Activated CD4-positive, alpha-beta T cell treated with anti-CD3 and anti-CD28 coated beads for 24 hours (primary cell): ENCODE data around the gene TMEM270.
A peak's percentile ranks its signal among the peaks of the same experiment; 100 is the strongest.
"Not testable (repeated sequence)": the region's sequence is repeated elsewhere in the genome, so short reads cannot be mapped to it uniquely, and the experiment has no call there.

Experiments used
- DNase-seq, 2 donors: peaks; one replicate each; pipeline ENCODE4 v3.0.0-alpha.2; 2020; ENCODE audit warnings: low read depth in 2 of 2

Gene TMEM270

DNA sequence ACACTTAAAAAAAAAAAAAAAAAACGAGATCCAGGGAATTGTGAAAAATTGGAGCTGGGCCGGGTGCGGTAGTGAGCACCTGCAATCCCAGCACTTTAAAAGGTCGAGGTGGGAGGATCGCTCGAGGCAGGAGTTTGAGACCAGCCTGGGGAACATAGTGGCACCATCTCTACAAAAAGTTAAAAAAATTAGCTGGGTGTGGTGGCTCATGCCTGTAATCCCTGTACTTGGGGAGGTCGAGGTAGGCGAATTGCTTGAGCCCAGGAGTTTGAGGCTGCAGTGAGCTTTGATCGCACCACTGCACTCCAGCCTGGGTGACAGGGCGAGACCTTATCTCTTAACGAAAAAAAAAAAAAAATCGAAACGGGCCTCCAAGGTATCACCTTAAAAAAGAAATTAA is 28.2 kb upstream of the TMEM270 start:
- no peak for DNase-seq

DNA sequence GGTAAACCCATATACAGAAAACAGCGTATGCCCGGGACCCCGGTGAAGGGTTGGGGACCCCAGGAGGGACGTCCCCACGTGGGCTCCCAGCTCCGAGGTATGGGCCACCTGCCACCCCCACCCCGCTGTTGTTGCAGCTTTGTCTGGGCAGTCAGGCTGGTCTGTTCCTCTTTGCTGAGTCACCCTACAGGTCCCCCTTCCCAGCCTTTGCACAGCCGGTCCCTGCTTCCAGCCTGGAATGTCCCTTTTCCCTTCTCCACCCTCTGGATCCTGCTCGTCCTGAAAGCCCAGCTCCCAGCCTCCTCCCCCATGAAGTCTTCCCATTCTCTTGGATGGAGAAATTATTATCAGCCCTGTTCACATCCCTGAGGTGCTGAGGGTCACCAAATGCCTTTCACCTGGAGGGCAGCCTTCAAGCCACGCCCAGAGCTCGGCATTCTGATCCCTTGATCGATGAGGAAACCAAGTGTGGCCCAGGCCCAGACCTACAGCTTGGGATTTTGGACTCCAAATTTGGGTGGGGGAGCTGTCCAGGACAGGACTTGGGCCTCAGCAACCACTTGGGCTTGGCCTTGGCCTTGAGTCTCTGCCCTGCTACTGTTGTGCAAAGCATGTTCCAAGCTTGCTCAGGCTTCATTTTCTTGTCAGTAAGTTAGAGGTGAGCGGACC is 27.6 kb upstream of the TMEM270 start:
- DNase-seq = no peak

DNA sequence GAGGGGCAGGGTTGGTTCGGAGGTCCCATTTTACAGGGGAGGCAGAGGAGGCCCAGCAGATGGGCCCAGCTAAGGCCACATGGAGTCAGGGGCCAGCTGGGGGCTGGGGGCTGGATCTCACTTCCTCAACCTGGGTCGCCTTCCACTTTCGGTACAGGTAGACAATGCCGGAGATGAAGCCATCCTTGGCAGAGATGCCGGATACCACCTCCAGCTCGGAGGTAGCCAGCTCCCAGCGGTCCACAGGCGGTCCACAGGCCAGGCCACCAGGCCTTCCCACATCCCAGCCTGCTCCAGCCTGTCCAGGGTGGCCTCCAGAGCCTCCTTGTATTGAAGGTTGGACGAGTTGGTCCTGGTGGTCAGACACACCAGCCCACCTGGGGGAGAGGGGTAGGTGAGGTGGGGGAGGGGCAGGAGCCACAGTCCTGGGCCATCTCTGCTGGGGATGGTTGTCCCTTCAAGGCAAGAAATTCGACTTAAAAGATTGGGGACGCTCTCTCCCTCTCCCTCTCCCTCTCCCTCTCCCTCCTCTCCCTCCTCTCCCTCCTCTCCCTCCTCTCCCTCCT is 26.2 kb upstream of the TMEM270 start:
- DNase-seq = no peak

- DNase-seq = not testable (repeated sequence)
Measured at GRCh38 chr7:73837167-73837566, 23.8 kb upstream of the TMEM270 start.

GRCh38 chr7:73838642-73839041 is 22.3 kb upstream of the TMEM270 start:
- no peak for DNase-seq

GRCh38 chr7:73839290-73839689 is 21.7 kb upstream of the TMEM270 start:
- no peak for DNase-seq

- DNase-seq = no peak
Measured at GRCh38 chr7:73839743-73840714, 20.9 kb upstream of the TMEM270 start.

DNA sequence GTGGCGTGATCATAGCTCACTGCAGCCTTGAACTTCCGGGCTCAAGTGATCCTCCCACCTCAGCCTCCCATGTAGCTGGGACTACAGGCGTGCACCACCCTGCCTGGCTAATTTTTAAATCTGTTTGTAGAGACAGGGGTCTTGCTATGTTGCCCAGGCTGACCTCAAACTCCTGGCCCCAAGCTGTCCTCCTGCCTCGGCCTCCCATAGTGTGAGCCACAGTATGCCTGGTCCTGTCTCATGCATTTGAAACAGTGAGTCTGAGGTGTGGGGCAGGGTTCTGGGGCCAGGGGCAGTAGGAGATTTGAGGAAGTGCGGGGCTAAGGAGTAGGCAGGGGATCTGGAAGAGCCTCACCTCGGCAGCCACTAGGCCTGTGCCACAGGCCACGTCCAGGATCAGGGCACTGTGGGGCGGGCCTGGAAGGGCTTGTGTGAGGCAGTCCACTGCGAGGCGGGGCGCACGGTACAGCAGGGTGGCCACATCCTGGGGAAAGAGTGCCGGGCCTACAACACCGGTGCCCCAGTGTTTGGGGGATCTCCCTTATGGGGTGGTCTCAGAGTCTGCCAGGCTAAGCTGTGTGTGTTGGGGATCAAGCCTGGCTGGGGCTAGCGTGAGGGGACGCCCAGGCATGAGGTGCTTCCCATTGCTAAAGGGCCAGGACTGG is 20.1 kb upstream of the TMEM270 start:
- DNase-seq = no peak

DNA sequence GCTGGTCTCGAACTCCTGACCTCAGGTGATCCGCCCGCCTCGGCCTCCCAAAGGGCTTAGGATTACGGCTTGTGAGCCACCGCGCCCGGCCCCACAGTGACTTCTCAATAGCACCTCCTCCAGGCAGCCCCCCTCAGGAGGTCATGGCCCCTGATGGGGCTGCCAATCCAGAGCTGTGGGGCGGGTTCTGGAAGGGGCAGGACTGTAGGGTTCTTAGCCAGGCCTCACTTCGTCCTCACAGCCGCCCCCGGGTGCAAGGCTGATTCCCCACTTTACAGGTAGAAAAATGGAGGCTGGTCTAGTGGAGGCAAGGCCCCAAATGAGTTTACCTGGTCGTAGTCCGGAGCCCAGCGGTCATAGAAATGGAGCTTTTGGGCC is 19.3 kb upstream of the TMEM270 start:
- DNase-seq = no peak

- DNase-seq = peak; percentile 83 to 88
Measured at GRCh38 chr7:73842067-73842976, 18.6 kb upstream of the TMEM270 start, which contains the start of gene METTL27. TSS of gene METTL27 (minus strand) at chr7:73842516. CDS start at chr7:73842140, 376 bp downstream.

- no peak for DNase-seq
Measured at GRCh38 chr7:73844131-73844547, 16.8 kb upstream of the TMEM270 start.

DNA sequence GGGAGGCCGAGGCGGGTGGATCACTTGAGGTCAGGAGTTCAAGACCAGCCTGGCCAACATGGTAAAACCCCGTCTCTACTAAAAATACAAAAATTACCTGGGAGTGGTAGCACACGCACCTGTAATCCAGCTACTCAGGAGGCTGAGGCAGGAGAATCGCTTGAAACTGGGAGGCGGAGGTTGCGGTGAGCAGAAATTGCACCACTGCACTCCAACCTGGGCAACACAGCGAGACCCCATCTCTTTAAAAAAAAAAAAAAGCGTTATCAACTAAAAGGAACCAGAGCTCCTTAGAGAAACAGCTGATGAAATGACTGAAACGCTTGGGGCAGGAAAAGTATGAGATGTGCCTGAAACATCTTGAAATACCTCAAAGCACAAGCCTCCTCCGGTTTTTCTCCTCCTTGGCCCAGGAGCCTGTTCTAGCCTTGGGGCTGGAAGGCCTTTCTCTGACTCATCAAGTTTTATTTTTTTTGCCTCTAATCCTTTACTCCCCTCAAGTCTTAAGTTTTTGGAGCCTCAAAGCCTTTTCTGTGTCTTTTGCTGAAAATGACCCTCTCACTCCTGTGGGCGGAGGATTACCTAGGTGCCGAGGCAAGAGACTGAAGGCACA is 16.0 kb upstream of the TMEM270 start:
- no peak for DNase-seq

GRCh38 chr7:73845701-73846195 is 15.2 kb upstream of the TMEM270 start:
- not testable (repeated sequence) for DNase-seq

DNA sequence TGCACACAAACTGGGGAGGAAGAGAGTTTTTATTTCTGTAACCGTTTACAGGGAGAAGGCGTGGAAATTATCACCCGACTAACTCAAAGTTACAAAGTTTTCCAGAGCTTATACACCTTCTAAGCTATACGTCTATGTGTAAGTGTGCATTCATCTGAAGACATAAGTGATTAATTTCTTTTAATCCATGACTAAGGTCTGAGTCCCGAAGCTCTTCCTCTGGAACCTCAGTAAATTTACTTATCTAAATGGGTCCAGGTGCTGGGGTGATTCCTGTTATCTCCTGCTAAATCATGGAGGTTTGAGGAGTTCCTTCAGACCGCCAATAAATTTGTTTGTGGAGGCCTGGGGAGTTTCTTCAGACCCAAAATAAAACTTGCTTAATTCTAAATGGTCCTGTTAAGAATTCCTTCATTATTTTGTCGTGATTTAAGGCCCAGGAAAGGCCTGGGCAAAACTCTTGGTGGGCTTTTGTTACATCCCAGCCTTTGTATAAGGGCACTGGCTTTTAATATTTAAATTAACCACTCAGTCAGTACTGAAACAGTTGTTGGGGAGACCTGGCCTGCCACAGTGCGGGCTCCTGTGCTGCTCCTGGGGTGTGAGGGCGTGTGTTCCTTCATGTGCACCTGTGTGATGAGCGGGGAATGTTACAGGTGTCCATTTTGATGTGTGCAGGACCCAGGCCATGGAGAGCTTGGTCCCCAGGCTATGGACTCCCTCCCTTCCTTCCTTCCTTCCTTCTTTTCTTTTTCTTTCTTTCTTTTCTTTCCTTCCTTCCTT is 12.8 kb upstream of the TMEM270 start:
- DNase-seq = no peak

- no peak for DNase-seq
Measured at GRCh38 chr7:73850781-73851207, 10.2 kb upstream of the TMEM270 start.

DNA sequence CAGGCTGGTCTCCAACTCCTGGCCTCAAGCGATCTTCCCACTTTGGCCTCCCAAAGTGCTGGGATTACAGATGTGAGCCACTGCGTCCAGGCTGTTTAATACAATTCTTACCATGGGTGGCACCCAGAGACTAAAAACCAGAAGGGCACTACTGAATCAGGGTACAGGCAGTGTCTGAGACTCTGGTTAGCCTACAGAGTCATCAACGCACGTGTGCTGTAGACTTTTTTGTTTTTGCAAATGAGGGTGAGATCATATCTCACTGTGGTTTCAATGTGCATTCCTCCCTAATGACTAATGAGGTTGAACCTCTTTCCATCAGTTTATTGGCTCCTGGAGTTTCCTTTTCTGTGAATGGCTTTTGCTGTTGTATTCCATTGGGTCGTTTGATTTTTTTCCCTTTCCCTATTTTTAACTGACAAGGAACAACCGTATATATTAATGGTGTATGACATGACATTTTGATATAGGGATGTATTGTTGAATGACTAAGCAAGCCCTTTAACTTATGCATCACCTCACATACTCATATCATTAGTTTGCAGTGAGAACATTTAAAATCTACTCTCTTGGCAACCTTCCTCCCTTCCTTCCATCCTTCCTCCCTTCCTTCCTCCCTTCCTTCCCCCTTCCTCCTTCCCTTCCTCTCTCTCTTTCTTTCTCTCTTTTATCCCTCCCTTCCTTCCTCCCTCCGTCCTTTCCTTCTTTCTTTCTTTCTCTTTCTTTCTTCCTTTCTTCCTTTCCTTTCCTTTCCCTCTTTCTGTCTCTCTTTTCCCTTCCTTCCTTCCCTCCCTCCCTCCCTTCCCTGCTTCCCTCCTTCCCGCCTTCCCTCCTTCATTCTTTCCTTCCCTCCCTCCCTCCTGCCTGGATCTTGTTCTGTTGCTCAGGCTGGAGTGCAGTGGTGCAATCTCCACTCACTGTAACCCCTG is 9.3 kb upstream of the TMEM270 start:
- peak in 1 of 2 donors; percentile 17 for DNase-seq

GRCh38 chr7:73852500-73852899 is 8.5 kb upstream of the TMEM270 start:
- no peak for DNase-seq

DNA sequence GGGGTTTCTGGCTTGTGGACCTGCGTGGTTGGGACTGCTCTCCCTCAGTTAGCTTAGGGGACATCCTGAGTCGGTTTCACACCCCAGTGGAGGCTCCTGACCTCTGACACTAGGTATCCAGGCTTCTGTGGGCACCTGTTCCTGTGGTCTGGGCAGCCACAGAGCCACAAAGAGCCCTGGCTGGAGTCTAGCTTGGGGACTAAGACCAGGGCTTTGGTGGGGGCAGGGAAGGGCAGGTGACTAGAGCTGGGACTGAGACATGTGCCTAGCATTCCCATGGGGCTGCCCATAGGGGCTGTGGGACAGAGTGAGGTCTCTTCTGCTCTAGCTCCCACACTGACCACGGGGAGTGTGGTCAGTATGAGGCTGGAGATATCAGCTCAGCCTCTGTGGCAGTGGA is 4.0 kb upstream of the TMEM270 start:
- DNase-seq = no peak
